Measurements from ENCODE around the gene AMDHD2. TPM values are rescaled to one million over a fixed set of nuclear protein-coding genes. Genes with fewer than 3 reads are reported as not detected.

Gene AMDHD2
- polyA plus RNA-seq, 1 experiment: 15.9 TPM

DNA sequence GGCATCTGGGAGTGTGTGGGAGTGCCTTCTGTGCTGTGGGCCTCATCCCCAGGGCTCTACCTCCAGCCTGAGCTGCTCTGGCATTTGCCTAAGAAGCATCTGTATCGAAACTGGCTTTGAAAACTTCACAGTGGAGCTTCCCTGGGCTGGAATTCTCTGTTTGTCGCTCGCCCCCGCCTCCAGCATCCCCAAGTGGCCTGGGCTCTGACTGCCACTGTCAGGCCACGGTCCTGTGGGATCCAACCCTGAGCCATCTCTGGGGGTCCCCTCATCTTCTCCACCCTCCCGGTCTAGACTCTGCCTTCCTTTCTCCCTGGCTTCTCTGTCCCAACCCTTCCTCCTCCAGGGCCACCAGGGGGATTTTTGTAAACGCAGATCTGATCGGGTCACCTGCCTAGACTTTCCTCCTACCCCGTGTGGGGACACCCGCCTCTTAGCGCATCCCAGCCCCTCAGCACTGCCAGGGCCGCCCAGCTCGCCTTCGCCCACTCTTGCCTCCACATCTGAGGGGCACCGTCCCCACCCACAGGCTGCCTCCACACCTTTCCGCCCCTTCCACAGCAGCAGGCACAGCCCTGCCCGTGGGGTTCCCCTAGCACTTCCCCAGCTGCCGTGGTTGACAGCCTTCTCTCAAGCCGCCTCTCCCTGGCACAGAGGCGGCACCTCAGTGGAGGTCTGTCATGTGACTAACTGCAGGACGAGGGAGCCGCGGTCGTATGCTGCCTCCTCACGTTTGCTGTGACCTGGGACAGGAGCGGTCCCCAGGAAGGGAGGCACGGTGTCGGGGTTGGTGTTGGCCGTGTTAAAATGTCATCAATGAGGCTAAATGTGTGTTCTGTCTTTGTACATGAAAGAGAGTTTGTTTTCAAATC lies 33.3 kb upstream of the AMDHD2 start:
- peaks cover 12% of the 10 kb centered on the region for H3K36me3 ChIP-seq (ENCODE audit: control insufficient read depth, insufficient read depth, low read length)

DNA sequence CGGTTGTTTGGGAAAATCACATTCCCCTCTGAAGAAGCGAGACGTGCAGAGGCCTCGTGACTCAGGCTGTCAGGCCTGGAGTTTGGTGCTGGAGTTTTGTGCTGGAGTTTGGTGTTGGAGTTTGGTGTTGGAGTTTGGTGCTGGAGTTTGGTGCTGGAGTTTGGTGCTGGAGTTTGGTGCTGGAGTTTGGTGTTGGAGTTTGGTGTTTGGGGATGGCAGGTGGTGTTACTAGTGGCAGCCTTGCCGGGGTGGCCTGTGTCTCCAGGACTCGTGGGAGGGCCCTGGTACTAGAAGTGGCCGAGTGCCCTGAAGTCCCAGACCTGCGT lies 32.7 kb upstream of the AMDHD2 start:
- Histone ChIP-seq H3K4me3 (ENCODE audit: low read depth, low read length) (no peak overlapping the region), H3K27me3 (ENCODE audit: control insufficient read depth, insufficient read depth, low read length) (no peaks in the 10 kb centered on the region), H3K36me3 (ENCODE audit: control insufficient read depth, insufficient read depth, low read length) (peaks cover 14% of the 10 kb centered on the region)
- ChIA-PET CTCF (interaction anchor here (1.1 to 8.3 kb wide), 3 partner anchors 14 to 147 kb away, joined by 3 to 63 read pairs (median 4); no protein-coding TSS in a partner anchor), POLR2A (no interaction called here)
- no peak for DNase-seq (ENCODE audit: low read depth)
- TF ChIP-seq, protein P1, sequence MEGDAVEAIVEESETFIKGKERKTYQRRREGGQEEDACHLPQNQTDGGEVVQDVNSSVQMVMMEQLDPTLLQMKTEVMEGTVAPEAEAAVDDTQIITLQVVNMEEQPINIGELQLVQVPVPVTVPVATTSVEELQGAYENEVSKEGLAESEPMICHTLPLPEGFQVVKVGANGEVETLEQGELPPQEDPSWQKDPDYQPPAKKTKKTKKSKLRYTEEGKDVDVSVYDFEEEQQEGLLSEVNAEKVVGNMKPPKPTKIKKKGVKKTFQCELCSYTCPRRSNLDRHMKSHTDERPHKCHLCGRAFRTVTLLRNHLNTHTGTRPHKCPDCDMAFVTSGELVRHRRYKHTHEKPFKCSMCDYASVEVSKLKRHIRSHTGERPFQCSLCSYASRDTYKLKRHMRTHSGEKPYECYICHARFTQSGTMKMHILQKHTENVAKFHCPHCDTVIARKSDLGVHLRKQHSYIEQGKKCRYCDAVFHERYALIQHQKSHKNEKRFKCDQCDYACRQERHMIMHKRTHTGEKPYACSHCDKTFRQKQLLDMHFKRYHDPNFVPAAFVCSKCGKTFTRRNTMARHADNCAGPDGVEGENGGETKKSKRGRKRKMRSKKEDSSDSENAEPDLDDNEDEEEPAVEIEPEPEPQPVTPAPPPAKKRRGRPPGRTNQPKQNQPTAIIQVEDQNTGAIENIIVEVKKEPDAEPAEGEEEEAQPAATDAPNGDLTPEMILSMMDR (IDR thresholded peaks at IDR 0.05; ENCODE audit: insufficient read depth, low read depth, low read length): no peak

More for the DNA sequence above, 33.3 kb upstream of the AMDHD2 start:
- ChIA-PET POLR2A (no interaction called here), CTCF (interaction anchor here (0.6 to 8.3 kb wide), 3 partner anchors 15 to 184 kb away, joined by 3 to 63 read pairs (median 4); no protein-coding TSS in a partner anchor)
- no peak for DNase-seq (ENCODE audit: low read depth)
- TF ChIP-seq, protein P1 (IDR thresholded peaks at IDR 0.05; ENCODE audit: insufficient read depth, low read depth, low read length): 0 out of 2 replicates have a peak, but pooled peaks have one; percentile 10
- Histone ChIP-seq H3K27me3 (ENCODE audit: control insufficient read depth, insufficient read depth, low read length) (no peaks in the 10 kb centered on the region), H3K4me3 (ENCODE audit: low read depth, low read length) (no peak overlapping the region)

DNA sequence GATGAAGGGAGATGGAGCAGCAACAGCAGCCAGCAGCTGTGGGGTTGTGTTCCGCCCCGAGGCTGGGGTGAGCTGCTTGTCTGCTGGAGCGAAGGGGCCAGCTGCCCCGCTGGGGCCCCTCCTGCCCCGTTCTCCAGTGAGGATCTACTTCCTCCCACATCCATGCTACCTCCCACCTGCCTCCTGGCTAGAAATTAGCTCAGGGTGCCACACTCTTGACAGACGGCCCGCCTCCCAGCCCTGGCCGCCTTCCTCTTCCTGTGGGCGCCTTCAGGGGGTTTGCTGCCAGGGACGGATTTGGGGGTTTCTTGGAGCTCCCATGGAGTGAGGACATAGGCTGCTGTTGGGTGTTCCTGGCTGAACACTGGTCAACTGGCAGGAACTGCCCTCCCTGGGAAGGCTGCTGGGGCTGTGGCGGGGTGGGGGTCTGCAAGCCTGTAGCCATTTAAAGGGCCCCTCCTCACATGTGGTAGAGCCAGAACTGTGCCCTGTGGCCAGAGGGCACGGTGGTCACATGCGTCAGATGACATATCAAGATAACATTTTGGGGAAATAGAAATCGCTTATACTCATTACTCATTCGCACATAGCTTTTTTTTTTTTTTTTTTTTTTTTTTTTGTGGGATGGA lies 32.2 kb upstream of the AMDHD2 start:
- Histone ChIP-seq H3K36me3 (ENCODE audit: control insufficient read depth, insufficient read depth, low read length) (peaks cover 15% of the 10 kb centered on the region), H3K4me3 (ENCODE audit: low read depth, low read length) (no peak overlapping the region), H3K27me3 (ENCODE audit: control insufficient read depth, insufficient read depth, low read length) (no peaks in the 10 kb centered on the region)
- TF ChIP-seq, protein P1 (IDR thresholded peaks at IDR 0.05; ENCODE audit: insufficient read depth, low read depth, low read length): no peak
- no peak for DNase-seq (ENCODE audit: low read depth)
- ChIA-PET POLR2A (interaction anchor here (0.6 kb wide), 1 partner anchor 28 kb away, joined by 5 read pairs; the partner anchor contains the start of gene TEDC2), CTCF (interaction anchor here (1.1 to 8.3 kb wide), 3 partner anchors 13 to 148 kb away, joined by 3 to 63 read pairs (median 4); no protein-coding TSS in a partner anchor)

DNA sequence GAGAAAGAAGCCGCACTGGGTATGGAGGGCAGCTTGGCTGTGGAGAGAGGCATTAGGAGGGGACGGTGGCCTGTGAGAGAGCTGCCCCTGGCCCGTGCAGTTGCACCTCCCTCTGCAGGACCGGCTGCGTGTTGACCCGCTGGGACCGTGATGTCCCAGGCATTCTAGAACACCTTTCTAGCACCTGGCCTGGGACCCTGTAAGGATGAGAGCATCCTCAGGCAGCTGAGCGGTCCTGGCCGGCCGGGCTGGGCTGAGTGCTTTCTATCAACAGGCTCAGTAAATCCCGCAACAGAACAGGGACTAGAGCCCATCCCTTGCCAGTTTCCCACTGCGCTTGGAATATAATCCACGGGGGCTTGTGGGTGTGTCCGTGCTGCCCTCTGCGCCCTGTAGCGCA lies 30.6 kb upstream of the AMDHD2 start:
- TF ChIP-seq, protein P1 (IDR thresholded peaks at IDR 0.05; ENCODE audit: insufficient read depth, low read depth, low read length): no peak
- H3K27me3 ChIP-seq (ENCODE audit: control insufficient read depth, insufficient read depth, low read length): no peaks in the 10 kb centered on the region
- CTCF ChIA-PET: interaction anchor here (0.5 to 8.3 kb wide), 4 partner anchors 12 to 242 kb away, joined by 3 to 63 read pairs (median 4); partner anchors contain the start of genes ECI1 and TBC1D24
- no peak for DNase-seq (ENCODE audit: low read depth)
- POLR2A ChIA-PET: no interaction called here
- H3K4me3 ChIP-seq (ENCODE audit: low read depth, low read length): no peak overlapping the region
- H3K36me3 ChIP-seq (ENCODE audit: control insufficient read depth, insufficient read depth, low read length): peaks cover 15% of the 10 kb centered on the region
